CD14-positive monocyte (primary cell): Measurements from ENCODE around the gene ACHE. TPM values are rescaled to one million over a fixed set of nuclear protein-coding genes. Genes with fewer than 3 reads are reported as not detected.

Experiments
- DNase-seq, 3 donors: peaks; one replicate each; pipeline ENCODE4 v3.0.0-alpha.2; 2011 to 2022
- H2AFZ ChIP-seq: 2 replicates; pipeline ENCODE4 v1.6.0; 2012; ENCODE audit warnings: mild to moderate bottlenecking, low read depth, low read length, inconsistent platforms; ENCODE audit not compliant: insufficient read depth, poor library complexity, severe bottlenecking
- H3K27ac ChIP-seq, 2 donors: 1 replicate in 1 of 2; 2 replicates in 1 of 2; pipeline ENCODE4 v1.5.1; 2012 to 2013; ENCODE audit warnings: low read length in 2 of 2, control low read depth in 1 of 2, inconsistent platforms in 1 of 2, low read depth in 1 of 2, mild to moderate bottlenecking in 1 of 2
- H3K27me3 ChIP-seq, 2 donors: one replicate each; pipeline versions ENCODE4 v1.6.0 to v1.6.1; 2011 to 2013; ENCODE audit warnings: low read length in 2 of 2; ENCODE audit not compliant: control insufficient read depth in 2 of 2, insufficient read depth in 2 of 2
- H3K36me3 ChIP-seq, 2 donors: replicated peaks in 1 of 2; 1 replicate in 1 of 2; 2 replicates in 1 of 2; pipeline versions ENCODE4 v1.5.1 to v1.6.1; 2012 to 2013; ENCODE audit warnings: low read length in 2 of 2, control low read depth in 1 of 2, inconsistent platforms in 1 of 2, mild to moderate bottlenecking in 1 of 2; ENCODE audit not compliant: insufficient read depth in 2 of 2, control insufficient read depth in 1 of 2
- H3K4me1 ChIP-seq, 2 donors: 1 replicate in 1 of 2; 2 replicates in 1 of 2; pipeline versions ENCODE4 v1.5.1 to v1.6.1; 2012 to 2013; ENCODE audit warnings: low read length in 2 of 2, control low read depth in 1 of 2, inconsistent platforms in 1 of 2, mild to moderate bottlenecking in 1 of 2, moderate library complexity in 1 of 2; ENCODE audit not compliant: insufficient read depth in 2 of 2, control insufficient read depth in 1 of 2
- H3K4me2 ChIP-seq: replicated peaks from 2 replicates; pipeline ENCODE3; 2012; ENCODE audit warnings: low read length, moderate library complexity, mild to moderate bottlenecking; ENCODE audit not compliant: poor library complexity, severe bottlenecking; ENCODE audit errors: extremely low read depth
- H3K4me3 ChIP-seq, 3 experiments: fragments of 200-600 bp in 1 of 3; sonication (generic) in 1 of 3; replicated peaks in 1 of 3; 1 replicate in 2 of 3; 2 replicates in 1 of 3; pipeline ENCODE4 v1.5.1; 2011 to 2013; ENCODE audit warnings: low read length in 3 of 3, mild to moderate bottlenecking in 3 of 3, control low read depth in 2 of 3, low read depth in 2 of 3, inconsistent platforms in 1 of 3, moderate library complexity in 1 of 3
- H3K79me2 ChIP-seq: 2 replicates; pipeline ENCODE4 v1.6.0; 2012; ENCODE audit warnings: mild to moderate bottlenecking, control low read depth, inconsistent platforms, low read length, moderate library complexity; ENCODE audit not compliant: insufficient read depth
- H3K9ac ChIP-seq: 2 replicates; pipeline ENCODE4 v1.6.0; 2017; ENCODE audit warnings: low read length, mild to moderate bottlenecking; ENCODE audit not compliant: insufficient read depth, poor library complexity, severe bottlenecking
- H3K9me3 ChIP-seq, 2 donors: replicated peaks in 1 of 2; 1 replicate in 1 of 2; 2 replicates in 1 of 2; pipeline versions ENCODE4 v1.5.1 to v1.6.1; 2012 to 2013; ENCODE audit warnings: low read length in 2 of 2, control low read depth in 1 of 2; ENCODE audit not compliant: control insufficient read depth in 1 of 2, insufficient read depth in 1 of 2
- H4K20me1 ChIP-seq: 2 replicates; pipeline ENCODE4 v1.6.0; 2012; ENCODE audit warnings: mild to moderate bottlenecking, low read length, control low read depth, moderate library complexity; ENCODE audit not compliant: insufficient read depth
- H3K27ac Mint-ChIP-seq, 7 donors: one replicate each; pipeline ENCODE4 v1.8.0; 2020; ENCODE audit warnings: mild to moderate bottlenecking in 7 of 7, mixed read lengths in 7 of 7, moderate library complexity in 6 of 7, inconsistent platforms in 2 of 7
- H3K27me3 Mint-ChIP-seq, 3 donors: one replicate each; pipeline ENCODE4 v1.8.0; 2021 to 2022; ENCODE audit warnings: low read depth in 3 of 3, mild to moderate bottlenecking in 3 of 3, mixed read lengths in 3 of 3, moderate library complexity in 3 of 3, inconsistent platforms in 1 of 3
- H3K36me3 Mint-ChIP-seq, 2 donors: one replicate each; pipeline ENCODE4 v1.8.0; 2020; ENCODE audit warnings: mixed read lengths in 2 of 2, inconsistent platforms in 1 of 2, mild to moderate bottlenecking in 1 of 2
- H3K4me1 Mint-ChIP-seq: one replicate; pipeline ENCODE4 v1.8.0; 2020; ENCODE audit warnings: mild to moderate bottlenecking, mixed read lengths
- H3K4me3 Mint-ChIP-seq, 2 donors: one replicate each; pipeline ENCODE4 v1.8.0; 2020; ENCODE audit warnings: mild to moderate bottlenecking in 2 of 2, mixed read lengths in 2 of 2, moderate library complexity in 1 of 2
- H3K9me3 Mint-ChIP-seq, 7 donors: one replicate each; pipeline ENCODE4 v1.8.0; 2020 to 2022; ENCODE audit warnings: mixed read lengths in 7 of 7, mild to moderate bottlenecking in 6 of 7, moderate library complexity in 6 of 7, inconsistent platforms in 2 of 7
- CTCF ChIP-seq: fragments of 200-600 bp; IDR thresholded peaks from one replicate; pipeline ENCODE4 v1.8.0; 2022; ENCODE audit warnings: antibody characterized with exemption, mild to moderate bottlenecking
- WGBS: methylation state at CpG from one replicate; pipeline ENCODE4 v1.1.5; 2013; ENCODE audit warnings: missing lambda C conversion rate; ENCODE audit not compliant: insufficient coverage; 5-methylcytosine and 5-hydroxymethylcytosine counted together
- intact Hi-C, 2 donors: fragments of 100-400 bp; cut with micrococcal nuclease; formaldehyde crosslinking; loops; one replicate each; pipeline versions ENCODE4 v1.15.0 to v1.15.1; 2023
- polyA plus RNA-seq, 3 donors: library from polyadenylated mRNA; depleted of rRNA in 1 of 3; unstranded in 2 of 3; stranded (reverse) in 1 of 3; fragments of 300-500 nt in 2 of 3; fragments of >200 nt in 1 of 3; fragmentation: Illumina TruSeq in 2 of 3; gene quantifications; 1 replicate in 2 of 3; 2 replicates in 1 of 3; pipeline ENCODE4 v1.2.3, GENCODE V29; 2012 to 2021

The ACHE gene
- polyA plus RNA-seq, 3 donors: 0.19 TPM; not detected in 2

- intact Hi-C loops: no loop called here
- TF ChIP-seq CTCF: no peak
- WGBS: no CpG with 5 or more reads among the region's 5 CpGs
- no peak overlapping the region for H3K4me3 ChIP-seq
- H3K4me2 ChIP-seq: no peak overlapping the region
- Mint-ChIP-seq H3K27ac (no peak overlapping the region), H3K4me1 (peaks cover 9% of the 10 kb centered on the region), H3K36me3 (peaks cover 6% of the 10 kb centered on the region in 2 donors), H3K27me3 (peaks cover 39 to 69% (median 51%) of the 10 kb centered on the region in 3 donors), H3K9me3 (peaks cover 0 to 10% (median 7%) of the 10 kb centered on the region in 7 donors), H3K4me3 (no peak overlapping the region)
- H3K79me2 ChIP-seq: no peaks in the 10 kb centered on the region
- H3K4me1 ChIP-seq: peaks cover 14 to 20% of the 10 kb centered on the region in 2 donors
- no peak overlapping the region for H3K9ac ChIP-seq
- no peak for DNase-seq
- H4K20me1 ChIP-seq: no peaks in the 10 kb centered on the region
- H3K9me3 ChIP-seq: peaks cover 0 to 6% of the 10 kb centered on the region in 2 donors
- no peak overlapping the region for H2AFZ ChIP-seq
- H3K36me3 ChIP-seq: no peaks in the 10 kb centered on the region
- peaks cover 14 to 46% of the 10 kb centered on the region in 2 donors for H3K27me3 ChIP-seq
- H3K27ac ChIP-seq: no peak overlapping the region
Measured at GRCh38 chr7:100899432-100899831, 3.7 kb upstream of the ACHE start.

- H3K36me3 Mint-ChIP-seq: peaks cover 6 to 8% of the 10 kb centered on the region in 2 donors
- peaks cover 9% of the 10 kb centered on the region for H3K4me1 Mint-ChIP-seq
- Histone ChIP-seq H3K9me3 (peaks cover 0 to 13% of the 10 kb centered on the region in 2 donors), H3K27ac (no peak overlapping the region), H2AFZ (no peak overlapping the region), H3K4me3 (no peak overlapping the region), H3K4me2 (no peak overlapping the region), H3K9ac (no peak overlapping the region), H3K27me3 (peaks cover 14 to 61% of the 10 kb centered on the region in 2 donors), H3K79me2 (no peaks in the 10 kb centered on the region), H3K4me1 (peaks cover 14 to 20% of the 10 kb centered on the region in 2 donors), H4K20me1 (no peaks in the 10 kb centered on the region), H3K36me3 (no peaks in the 10 kb centered on the region)
- peaks cover 47 to 78% (median 58%) of the 10 kb centered on the region in 3 donors for H3K27me3 Mint-ChIP-seq
- no peak for DNase-seq
- TF ChIP-seq CTCF: no peak
- H3K27ac Mint-ChIP-seq: peak overlapping the region in 1 of 7 donors; percentile 59
- peaks cover 0 to 12% (median 7%) of the 10 kb centered on the region in 7 donors for H3K9me3 Mint-ChIP-seq
- 79% methylated on average over 5 of the region's 13 CpGs for WGBS
- H3K4me3 Mint-ChIP-seq: peak overlapping the region in 1 of 2 donors; percentile 78
- intact Hi-C loops: loop anchor here (1.0 to 2.0 kb wide), 2 partner anchors 68 to 161 kb away; no protein-coding TSS in a partner anchor
Measured at GRCh38 chr7:100897772-100898454, 2.2 kb upstream of the ACHE start.
